ENCODE measurements around the gene TRPV6. TPM values are rescaled to one million over a fixed set of nuclear protein-coding genes. Genes with fewer than 3 reads are reported as not detected.

Gene TRPV6
- total RNA-seq, 1 donor from 2014 or later = not detected

GRCh38 chr7:142870566-142871259 lies 14.8 kb downstream of the TRPV6 start:
- intact Hi-C loops (cut with DNase I) = no loop called here

GRCh38 chr7:142870147-142870559 lies 15.4 kb downstream of the TRPV6 start:
- DNase-seq (ENCODE audit: low spot score in 2 of 2) = no peak
- Histone ChIP-seq H3K9me3 (no peaks in the 10 kb centered on the region), H3K4me1 (no peaks in the 10 kb centered on the region), H3K27ac (no peak overlapping the region), H3K36me3 (peaks cover 3 to 26% of the 10 kb centered on the region in 2 donors), H3K4me3 (no peak overlapping the region), H3K27me3 (no peaks in the 10 kb centered on the region)
- intact Hi-C loops (cut with DNase I) = no loop called here
- TF ChIP-seq CTCF (IDR thresholded peaks at IDR 0.05) = no peak

More at GRCh38 chr7:142870566-142871259, 14.8 kb downstream of the TRPV6 start:
- Histone ChIP-seq H3K4me1 (no peaks in the 10 kb centered on the region), H3K27me3 (no peaks in the 10 kb centered on the region), H3K36me3 (peaks cover 3 to 26% of the 10 kb centered on the region in 2 donors), H3K4me3 (no peak overlapping the region), H3K27ac (no peak overlapping the region), H3K9me3 (no peaks in the 10 kb centered on the region)
- no peak for DNase-seq (ENCODE audit: low spot score in 2 of 2)
- no peak for TF ChIP-seq CTCF (IDR thresholded peaks at IDR 0.05)

GRCh38 chr7:142869434-142869833 lies 16.1 kb downstream of the TRPV6 start:
- Histone ChIP-seq H3K4me1 (no peaks in the 10 kb centered on the region), H3K27ac (no peak overlapping the region), H3K27me3 (no peaks in the 10 kb centered on the region), H3K9me3 (no peaks in the 10 kb centered on the region), H3K36me3 (peaks cover 3 to 31% of the 10 kb centered on the region in 2 donors), H3K4me3 (no peak overlapping the region)
- intact Hi-C loops (cut with DNase I) = no loop called here
- DNase-seq (ENCODE audit: low spot score in 2 of 2) = no peak
- TF ChIP-seq CTCF (IDR thresholded peaks at IDR 0.05) = no peak

- DNase-seq (ENCODE audit: low spot score in 2 of 2) = no peak
- intact Hi-C loops (cut with DNase I) = no loop called here
Observed at GRCh38 chr7:142868986-142869415, 16.5 kb downstream of the TRPV6 start.

GRCh38 chr7:142868188-142868985 lies 17.2 kb downstream of the TRPV6 start:
- no peak for DNase-seq (ENCODE audit: low spot score in 2 of 2)
- no peaks in the 10 kb centered on the region for H3K4me1 ChIP-seq
- H3K36me3 ChIP-seq = peaks cover 3 to 40% of the 10 kb centered on the region in 2 donors
- intact Hi-C loops (cut with DNase I) = no loop called here
- H3K27ac ChIP-seq = no peak overlapping the region
- H3K27me3 ChIP-seq = no peaks in the 10 kb centered on the region
- no peak for TF ChIP-seq CTCF (IDR thresholded peaks at IDR 0.05)
- no peaks in the 10 kb centered on the region for H3K9me3 ChIP-seq
- H3K4me3 ChIP-seq = no peak overlapping the region

More at GRCh38 chr7:142868986-142869415, 16.5 kb downstream of the TRPV6 start:
- H3K4me3 ChIP-seq = no peak overlapping the region
- H3K27ac ChIP-seq = no peak overlapping the region
- H3K36me3 ChIP-seq = peaks cover 3 to 35% of the 10 kb centered on the region in 2 donors
- TF ChIP-seq CTCF (IDR thresholded peaks at IDR 0.05) = no peak
- no peaks in the 10 kb centered on the region for H3K9me3 ChIP-seq
- no peaks in the 10 kb centered on the region for H3K27me3 ChIP-seq
- no peaks in the 10 kb centered on the region for H3K4me1 ChIP-seq
